ENCODE results near the gene AMELX. TPM values are rescaled to one million over a fixed set of nuclear protein-coding genes. Genes with fewer than 3 reads are reported as not detected.

The AMELX gene
- total and polyA plus RNA-seq, 2 of the 8 experiments (the other 6 are each of a cell fraction or from before 2014, with no cell fraction given): not detected

- H3K23ac ChIP-seq (ENCODE audit: insufficient read length): no peak overlapping the region
- H3K9ac ChIP-seq (replicated peaks in 1 of 4; ENCODE audit: extremely low read depth in 1 of 4, low read depth in 3 of 4, low read length in 3 of 4): no peak overlapping the region
- no peaks in the 10 kb centered on the region for H3K4me1 ChIP-seq (replicated peaks in 1 of 4; ENCODE audit: control insufficient read depth in 3 of 4, insufficient read depth in 4 of 4, low read length in 3 of 4)
- no peak overlapping the region for H3K18ac ChIP-seq (ENCODE audit: extremely low read depth, low read length)
- no peak overlapping the region for H2BK20ac ChIP-seq (ENCODE audit: low read length)
- no peak overlapping the region for H4K5ac ChIP-seq (ENCODE audit: insufficient read length, low read depth, low read length)
- H3K56ac ChIP-seq (replicated peaks; ENCODE audit: insufficient read length, low read depth, low read length): no peak overlapping the region
- H4K91ac ChIP-seq (replicated peaks; ENCODE audit: insufficient read length, low read length): no peak overlapping the region
- no peak overlapping the region for H2AK5ac ChIP-seq (ENCODE audit: low read depth, low read length)
- H3K27me3 ChIP-seq (replicated peaks in 1 of 4; ENCODE audit: control insufficient read depth in 3 of 4, extremely low read depth in 1 of 4, insufficient read depth in 3 of 4, low read length in 3 of 4): no peaks in the 10 kb centered on the region
- no peak overlapping the region for H3K4me2 ChIP-seq (ENCODE audit: insufficient read depth in 1 of 2, low read depth in 2 of 2, low read length in 2 of 2)
- no peak overlapping the region for H4K8ac ChIP-seq (ENCODE audit: extremely low read depth, insufficient read depth, low read length)
- no peaks in the 10 kb centered on the region for H4K20me1 ChIP-seq (replicated peaks in 1 of 2; ENCODE audit: control insufficient read depth in 1 of 2, insufficient read depth in 2 of 2, low read length in 2 of 2)
- H3K79me1 ChIP-seq (ENCODE audit: low read depth, low read length): no peaks in the 10 kb centered on the region
- H3K9me3 ChIP-seq (ENCODE audit: insufficient read depth in 2 of 2, low read depth in 1 of 2, low read length in 1 of 2): no peaks in the 10 kb centered on the region
- H3K27ac ChIP-seq (ENCODE audit: low read depth, low read length): no peak overlapping the region
- no peak overlapping the region for H3K4me3 ChIP-seq (ENCODE audit: extremely low read depth in 1 of 4, insufficient read depth in 2 of 4, low read depth in 3 of 4, low read length in 4 of 4)
- no peak overlapping the region for H3K14ac ChIP-seq (ENCODE audit: insufficient read length)
- FAIRE-seq (no peak), DNase-seq (ENCODE audit: low read depth in 1 of 2, low spot score in 2 of 2) (no peak)
- H2BK15ac ChIP-seq (ENCODE audit: low read length): no peak overlapping the region
- 96% methylated on average over 3 of the region's 5 CpGs; no CpG with 5 or more reads in 1 of the 2 experiments for WGBS, 2 experiments (ENCODE audit: extremely low coverage in 1 of 2, insufficient coverage in 1 of 2, insufficient read length in 1 of 2, insufficient replicate concordance in 2 of 2, low coverage in 1 of 2, low lambda C conversion rate in 2 of 2, missing lambda C conversion rate in 1 of 2)
- no peak overlapping the region for H2AFZ ChIP-seq (ENCODE audit: low read length)
- no peaks in the 10 kb centered on the region for H3K79me2 ChIP-seq (ENCODE audit: control insufficient read depth in 1 of 2, insufficient read depth in 2 of 2, low read length in 2 of 2)
- no peak overlapping the region for H3K4ac ChIP-seq (replicated peaks; ENCODE audit: insufficient read length, low read depth, low read length)
- H3K36me3 ChIP-seq (ENCODE audit: control insufficient read depth in 2 of 4, insufficient read depth in 4 of 4, low read length in 3 of 4): no peaks in the 10 kb centered on the region
- no peak for TF ChIP-seq NRF1 (IDR thresholded peaks at IDR 0.05; ENCODE audit: low read depth, low read length)
- no peak for TF ChIP-seq SIRT6 (IDR thresholded peaks at IDR 0.05; ENCODE audit: low read length)
- TF ChIP-seq SP1 (IDR thresholded peaks at IDR 0.05; ENCODE audit: low read depth, low read length): no peak
- TF ChIP-seq, protein P1, sequence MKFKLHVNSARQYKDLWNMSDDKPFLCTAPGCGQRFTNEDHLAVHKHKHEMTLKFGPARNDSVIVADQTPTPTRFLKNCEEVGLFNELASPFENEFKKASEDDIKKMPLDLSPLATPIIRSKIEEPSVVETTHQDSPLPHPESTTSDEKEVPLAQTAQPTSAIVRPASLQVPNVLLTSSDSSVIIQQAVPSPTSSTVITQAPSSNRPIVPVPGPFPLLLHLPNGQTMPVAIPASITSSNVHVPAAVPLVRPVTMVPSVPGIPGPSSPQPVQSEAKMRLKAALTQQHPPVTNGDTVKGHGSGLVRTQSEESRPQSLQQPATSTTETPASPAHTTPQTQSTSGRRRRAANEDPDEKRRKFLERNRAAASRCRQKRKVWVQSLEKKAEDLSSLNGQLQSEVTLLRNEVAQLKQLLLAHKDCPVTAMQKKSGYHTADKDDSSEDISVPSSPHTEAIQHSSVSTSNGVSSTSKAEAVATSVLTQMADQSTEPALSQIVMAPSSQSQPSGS (IDR thresholded peaks at IDR 0.05; ENCODE audit: low read length): no peak
- no peak for TF ChIP-seq RAD21 (IDR thresholded peaks at IDR 0.05 in 1 of 2, conservative IDR thresholded peaks at IDR 0.05 in 1 of 2; ENCODE audit: low read depth in 2 of 2, low read length in 2 of 2)
- TF ChIP-seq, protein P2, sequence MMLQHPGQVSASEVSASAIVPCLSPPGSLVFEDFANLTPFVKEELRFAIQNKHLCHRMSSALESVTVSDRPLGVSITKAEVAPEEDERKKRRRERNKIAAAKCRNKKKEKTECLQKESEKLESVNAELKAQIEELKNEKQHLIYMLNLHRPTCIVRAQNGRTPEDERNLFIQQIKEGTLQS (IDR thresholded peaks at IDR 0.05; ENCODE audit: insufficient read depth, low read depth, low read length): no peak
- POLR2A ChIA-PET (ENCODE audit: partially characterized antibody): no interaction called here
- no peak overlapping the region for H2BK12ac ChIP-seq (ENCODE audit: low read depth, low read length)
- no peak overlapping the region for H2BK5ac ChIP-seq (ENCODE audit: low read depth, low read length)
- CTCF ChIA-PET (ENCODE audit: partially characterized antibody): no interaction called here
- no peaks in the 10 kb centered on the region for H3K23me2 ChIP-seq (ENCODE audit: low read depth, low read length)
- H2BK120ac ChIP-seq (replicated peaks; ENCODE audit: low read depth, low read length): no peak overlapping the region
Observed at GRCh38 chrX:11266573-11267003, 26.6 kb upstream of the AMELX start.
